ENCODE data around the gene STBD1.
A peak's percentile ranks its signal among the peaks of the same experiment; 100 is the strongest.
"Not testable (repeated sequence)": the region's sequence is repeated elsewhere in the genome, so short reads cannot be mapped to it uniquely, and the experiment has no call there.

The STBD1 gene

DNA sequence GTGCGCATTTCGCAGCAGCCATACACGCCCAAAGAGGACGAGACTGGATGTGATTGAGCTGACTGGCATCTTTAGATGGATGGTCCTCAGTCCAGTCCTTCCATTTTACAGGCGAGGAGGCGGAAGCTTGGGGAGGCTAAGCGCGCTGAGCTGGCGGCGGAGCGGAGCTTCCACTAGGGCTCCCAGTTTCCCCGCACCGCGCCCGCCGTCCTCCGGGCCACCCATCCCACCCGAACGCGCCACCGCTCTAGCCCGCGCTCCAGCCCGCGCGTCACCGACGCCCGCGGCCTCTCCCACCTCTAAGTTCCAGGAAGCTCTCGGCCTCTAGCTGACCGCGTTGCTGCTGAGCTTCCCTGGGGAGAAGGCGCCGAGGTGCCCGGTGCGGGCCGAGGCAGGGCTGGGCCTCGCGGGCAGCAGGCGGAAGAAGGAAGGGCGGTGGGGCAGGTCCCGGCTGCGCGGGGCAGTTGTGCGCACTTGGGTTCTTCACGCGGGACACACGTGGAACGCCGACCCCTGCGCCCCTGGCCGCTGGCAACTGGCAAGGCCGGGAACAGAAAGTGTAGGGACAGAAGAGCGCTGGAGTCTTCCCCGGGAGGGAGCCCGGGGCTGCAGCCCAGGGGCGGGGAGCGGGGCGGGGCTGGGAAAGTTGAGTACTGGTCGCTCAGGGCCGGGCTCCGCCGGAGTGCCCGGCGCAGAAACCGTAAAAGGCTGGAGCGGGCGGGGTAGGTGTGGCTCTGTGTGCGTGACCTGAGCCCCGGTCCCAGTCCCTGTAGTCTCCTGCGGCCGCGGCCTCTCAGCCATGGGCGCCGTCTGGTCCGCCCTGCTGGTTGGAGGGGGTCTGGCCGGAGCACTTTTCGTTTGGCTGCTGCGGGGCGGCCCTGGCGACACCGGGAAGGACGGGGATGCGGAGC lies at the start of gene STBD1:
STBD1 (plus strand) TSS at position 763 of the 911 bp plus-strand sequence; CDS start at position 800, 37 bp downstream.
- no peak for DNase-seq (ENCODE audit: low read depth)

- DNase-seq (ENCODE audit: low read depth), result no peak
Observed at GRCh38 chr4:76256968-76257367, 49.6 kb upstream of the STBD1 start.

DNA sequence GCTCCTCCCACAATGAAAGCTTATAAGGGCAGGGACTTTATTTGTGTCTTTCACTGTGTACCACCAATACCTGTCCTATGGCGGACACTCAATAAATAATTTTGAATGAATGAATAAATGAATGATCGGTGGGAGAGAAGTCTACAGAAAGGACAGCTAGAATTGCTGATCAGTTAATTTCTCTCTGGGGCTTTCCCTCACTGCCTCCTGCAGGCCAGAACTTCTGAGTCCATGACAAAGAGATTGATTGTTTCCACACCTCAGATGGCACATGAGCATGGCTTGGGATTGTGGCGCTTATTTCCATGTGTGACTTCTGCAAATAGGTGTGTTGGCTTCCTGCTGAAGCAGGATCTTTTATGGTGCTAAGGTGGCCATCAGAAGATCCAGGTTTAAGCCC lies 48.7 kb upstream of the STBD1 start:
- no peak for DNase-seq (ENCODE audit: low read depth)

GRCh38 chr4:76260571-76260970 lies 46.0 kb upstream of the STBD1 start:
- no peak for DNase-seq (ENCODE audit: low read depth)

GRCh38 chr4:76265631-76266218 lies 40.8 kb upstream of the STBD1 start:
- no peak for DNase-seq (ENCODE audit: low read depth)

DNA sequence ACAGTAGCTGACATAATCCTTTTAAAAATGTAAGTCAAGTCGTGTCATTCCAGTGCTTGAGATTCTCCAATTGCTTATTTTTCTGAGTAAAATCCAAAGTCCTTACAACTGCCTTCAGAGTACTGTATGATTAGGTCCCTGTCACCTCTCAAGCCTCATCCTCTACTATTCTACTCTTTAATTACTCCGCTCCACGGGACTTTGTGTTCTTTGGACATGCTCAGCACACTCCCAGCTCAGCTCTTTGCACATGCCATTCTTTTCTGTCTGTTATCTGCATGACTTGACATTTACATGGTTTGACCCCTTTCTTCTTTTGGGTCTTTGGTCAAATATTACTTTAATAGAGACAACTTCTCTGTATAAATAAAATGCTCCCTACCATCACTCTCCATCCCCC lies 39.9 kb upstream of the STBD1 start:
- no peak for DNase-seq (ENCODE audit: low read depth)

DNA sequence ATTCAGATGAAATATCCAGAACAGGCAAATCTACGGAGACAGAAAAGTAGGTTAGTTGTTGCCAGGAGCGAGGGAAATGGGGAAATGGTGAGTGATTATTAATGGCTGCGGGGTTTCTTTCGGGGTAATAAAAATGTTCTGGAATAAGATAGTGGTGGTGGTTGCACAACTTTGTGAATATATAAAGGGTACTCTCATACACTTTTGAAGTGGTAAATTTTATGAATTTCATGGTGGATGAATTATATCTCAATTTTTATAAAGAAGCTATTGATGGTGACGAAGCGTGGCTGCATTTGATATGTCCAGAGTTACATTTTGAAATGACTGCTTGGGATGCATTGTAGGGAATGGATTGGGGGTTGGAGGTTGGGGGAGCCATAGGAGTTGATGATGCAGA lies 38.7 kb upstream of the STBD1 start:
- no peak for DNase-seq (ENCODE audit: low read depth)

DNA sequence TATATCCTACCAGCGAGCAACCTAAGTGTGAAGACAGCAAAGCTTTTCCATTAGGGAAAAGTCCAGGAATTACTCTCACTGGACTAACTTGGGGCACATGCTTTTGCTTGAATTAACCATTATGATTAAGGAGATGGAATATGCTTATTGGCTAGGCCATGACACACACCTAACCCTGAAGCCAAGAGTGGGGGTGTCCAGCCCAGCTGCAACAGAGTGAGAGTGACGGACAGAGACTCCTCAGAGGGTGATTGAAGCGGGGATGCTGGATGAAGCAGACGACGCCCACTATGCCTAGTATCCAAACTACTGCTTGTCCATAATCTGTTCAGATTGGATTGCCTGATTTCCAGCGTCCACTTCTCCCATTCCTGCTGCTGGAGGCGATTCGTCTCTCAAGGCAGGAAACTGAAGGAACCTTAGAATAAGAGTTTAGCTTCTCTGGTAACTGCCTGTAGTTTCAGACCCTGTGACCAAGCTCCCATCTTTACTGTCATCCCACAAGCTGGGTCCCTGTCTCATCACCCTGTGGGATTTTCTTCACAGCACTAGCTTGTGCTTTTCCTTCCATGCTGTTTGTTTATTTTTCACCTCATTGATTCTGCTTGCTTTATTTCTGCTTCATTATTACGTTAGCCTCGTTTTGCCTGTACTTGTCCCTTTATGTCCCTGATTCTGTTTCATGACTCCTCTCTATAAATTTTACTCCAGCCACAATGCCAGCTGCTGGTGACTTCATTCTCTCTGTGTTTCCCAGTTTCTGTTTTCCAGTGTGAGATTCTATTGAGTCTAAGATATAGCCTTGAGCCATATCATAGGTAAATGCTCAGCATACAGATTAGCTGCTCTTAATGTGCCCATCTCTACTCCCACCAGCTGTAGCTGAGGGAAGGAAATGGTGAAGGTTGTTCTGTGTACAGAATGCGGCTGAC lies 36.0 kb upstream of the STBD1 start:
- DNase-seq (ENCODE audit: low read depth), result no peak

- DNase-seq (ENCODE audit: low read depth), result no peak
Observed at GRCh38 chr4:76271248-76271647, 35.3 kb upstream of the STBD1 start.

DNA sequence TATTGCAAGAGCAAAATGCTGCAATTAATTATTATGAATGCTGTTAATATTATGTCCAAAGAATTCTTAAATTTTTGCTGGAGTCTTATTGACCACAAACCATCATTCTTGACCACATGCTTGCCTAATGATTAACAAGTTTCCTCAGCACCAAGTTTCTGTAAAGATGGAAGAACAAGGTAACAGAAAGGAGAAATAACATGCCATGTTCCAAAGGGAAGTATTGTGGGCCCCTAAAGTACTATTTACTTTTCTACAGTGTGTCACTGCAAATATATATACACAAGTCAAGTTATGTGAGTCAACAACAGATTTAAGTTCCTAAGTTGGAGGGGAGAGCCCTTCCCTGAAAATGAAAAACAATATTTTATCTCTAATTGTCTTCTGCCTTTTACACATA lies 34.5 kb upstream of the STBD1 start:
- no peak for DNase-seq (ENCODE audit: low read depth)

- DNase-seq (ENCODE audit: low read depth), result no peak
Observed at GRCh38 chr4:76272582-76272981, 34.0 kb upstream of the STBD1 start.

GRCh38 chr4:76272999-76273398 lies 33.5 kb upstream of the STBD1 start:
- no peak for DNase-seq (ENCODE audit: low read depth)

GRCh38 chr4:76275486-76276124 lies 30.9 kb upstream of the STBD1 start:
- no peak for DNase-seq (ENCODE audit: low read depth)

DNA sequence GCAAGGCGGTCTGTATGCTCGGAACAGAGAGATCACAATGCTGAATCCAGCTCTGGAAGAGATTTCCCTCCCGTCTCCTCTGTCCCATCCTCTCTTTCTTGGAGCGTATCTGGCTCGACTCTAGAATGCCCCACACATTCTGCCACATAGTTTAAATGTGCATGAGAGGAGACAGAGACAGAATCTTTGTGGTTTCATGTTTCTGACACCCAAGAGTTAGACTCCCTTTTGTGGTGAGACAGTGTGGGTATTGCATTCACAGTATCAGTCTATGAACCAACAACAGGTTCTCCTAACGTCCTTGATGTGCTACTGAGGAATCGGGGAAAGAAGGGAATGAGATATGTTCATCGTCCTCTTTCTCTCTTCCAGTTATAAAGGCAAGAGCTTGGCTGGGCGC lies 29.7 kb upstream of the STBD1 start:
- DNase-seq (ENCODE audit: low read depth), result no peak

DNA sequence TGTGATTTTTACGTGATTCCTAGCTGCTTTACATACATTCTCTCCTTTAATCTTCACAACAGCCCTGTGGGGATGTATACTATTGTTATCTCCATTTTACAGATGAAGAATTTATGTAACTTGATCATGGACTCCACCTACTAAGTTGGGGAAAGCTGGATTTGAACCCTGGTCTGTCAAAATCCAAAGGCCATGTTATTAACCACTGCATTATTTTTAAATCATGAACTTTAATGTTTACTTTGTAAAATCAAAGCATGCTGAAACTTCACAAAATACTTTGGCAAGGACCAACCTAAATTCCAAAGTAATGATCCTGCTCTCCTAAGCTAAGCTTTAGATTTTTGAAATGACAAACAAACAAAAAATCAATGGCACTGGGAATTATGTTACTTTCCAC lies 28.9 kb upstream of the STBD1 start:
- no peak for DNase-seq (ENCODE audit: low read depth)

- no peak for DNase-seq (ENCODE audit: low read depth)
Observed at GRCh38 chr4:76278583-76278982, 27.9 kb upstream of the STBD1 start.

DNA sequence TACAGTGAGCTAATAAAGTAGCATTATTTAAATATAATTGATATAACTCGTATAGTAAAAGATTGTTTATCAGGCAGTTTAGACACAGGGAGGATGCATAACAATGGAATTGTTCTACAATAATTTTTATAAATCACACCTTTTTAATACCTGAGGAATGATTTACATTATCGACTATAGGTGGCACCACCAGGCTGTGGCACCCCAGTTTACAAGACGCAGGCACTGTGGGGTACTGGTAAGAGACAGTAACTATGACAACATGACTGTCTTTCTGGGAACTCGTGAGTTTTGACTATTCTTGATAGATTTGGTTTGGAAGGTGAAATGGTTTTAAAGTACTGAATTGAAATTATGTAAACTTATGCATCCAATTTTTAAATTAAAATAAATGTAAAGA lies 27.1 kb upstream of the STBD1 start:
- DNase-seq (ENCODE audit: low read depth), result peak; percentile 6

GRCh38 chr4:76280488-76281441 lies 25.8 kb upstream of the STBD1 start:
- no peak for DNase-seq (ENCODE audit: low read depth)

GRCh38 chr4:76281594-76281993 lies 24.9 kb upstream of the STBD1 start:
- not testable (repeated sequence) for DNase-seq (ENCODE audit: low read depth)

- DNase-seq (ENCODE audit: low read depth), result no peak
Observed at GRCh38 chr4:76282941-76283689, 23.4 kb upstream of the STBD1 start.
